ENCODE data around the gene IGHMBP2.

DNA sequence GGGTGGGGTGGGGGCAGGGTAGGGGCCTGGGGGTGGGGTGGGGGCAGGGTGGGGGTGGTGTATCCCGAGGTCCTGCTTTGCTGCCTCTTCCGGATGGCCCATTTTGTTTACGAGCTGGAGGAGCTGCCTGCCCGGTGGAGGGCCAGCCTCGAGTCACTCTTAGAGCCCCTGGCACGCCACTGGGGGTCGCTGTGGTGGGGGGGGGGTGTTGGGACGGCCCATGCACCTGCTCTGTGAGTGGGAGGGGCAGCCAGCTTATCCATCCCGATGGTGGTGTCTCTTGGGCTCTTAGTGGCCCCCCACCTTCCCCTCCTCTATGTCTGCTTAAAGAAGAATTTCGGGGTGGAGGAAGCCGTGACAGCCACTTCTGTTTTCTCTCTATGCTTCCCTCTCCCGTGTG, 52.5 kb downstream of the IGHMBP2 start:
- TF ChIP-seq, protein P1, sequence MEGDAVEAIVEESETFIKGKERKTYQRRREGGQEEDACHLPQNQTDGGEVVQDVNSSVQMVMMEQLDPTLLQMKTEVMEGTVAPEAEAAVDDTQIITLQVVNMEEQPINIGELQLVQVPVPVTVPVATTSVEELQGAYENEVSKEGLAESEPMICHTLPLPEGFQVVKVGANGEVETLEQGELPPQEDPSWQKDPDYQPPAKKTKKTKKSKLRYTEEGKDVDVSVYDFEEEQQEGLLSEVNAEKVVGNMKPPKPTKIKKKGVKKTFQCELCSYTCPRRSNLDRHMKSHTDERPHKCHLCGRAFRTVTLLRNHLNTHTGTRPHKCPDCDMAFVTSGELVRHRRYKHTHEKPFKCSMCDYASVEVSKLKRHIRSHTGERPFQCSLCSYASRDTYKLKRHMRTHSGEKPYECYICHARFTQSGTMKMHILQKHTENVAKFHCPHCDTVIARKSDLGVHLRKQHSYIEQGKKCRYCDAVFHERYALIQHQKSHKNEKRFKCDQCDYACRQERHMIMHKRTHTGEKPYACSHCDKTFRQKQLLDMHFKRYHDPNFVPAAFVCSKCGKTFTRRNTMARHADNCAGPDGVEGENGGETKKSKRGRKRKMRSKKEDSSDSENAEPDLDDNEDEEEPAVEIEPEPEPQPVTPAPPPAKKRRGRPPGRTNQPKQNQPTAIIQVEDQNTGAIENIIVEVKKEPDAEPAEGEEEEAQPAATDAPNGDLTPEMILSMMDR (IDR thresholded peaks at IDR 0.05), result no peak
- no peak for TF ChIP-seq POLR2A (IDR thresholded peaks at IDR 0.05)
